Upper lobe of left lung (tissue), 6 donors: ENCODE measurements around the gene NR1H2. TPM values are rescaled to one million over a fixed set of nuclear protein-coding genes. Genes with fewer than 3 reads are reported as not detected.

Source experiments
- ATAC-seq, 2 donors: fragments of 200-7000 bp; cut with Tn5 transposase; one replicate each; pipeline ENCODE4 v1.9.1; 2022; ENCODE audit warnings: mild to moderate bottlenecking in 2 of 2, moderate library complexity in 2 of 2; ENCODE audit not compliant: low FRiP score in 2 of 2
- DNase-seq, 2 donors: peaks; one replicate each; pipeline ENCODE4 v3.0.0-alpha.2; 2019 to 2020
- H3K27ac ChIP-seq, 4 donors: fragments of 200-600 bp; sonication (generic); one replicate each; pipeline ENCODE4 v1.5.1; 2016 to 2019
- H3K27me3 ChIP-seq, 4 donors: fragments of 200-600 bp; sonication (generic); one replicate each; pipeline ENCODE4 v1.5.1; 2017 to 2019
- H3K36me3 ChIP-seq, 4 donors: fragments of 200-600 bp; sonication (generic); one replicate each; pipeline ENCODE4 v1.5.1; 2016 to 2019
- H3K4me1 ChIP-seq, 4 donors: fragments of 200-600 bp; sonication (generic); one replicate each; pipeline ENCODE4 v1.5.1; 2018 to 2019
- H3K4me3 ChIP-seq, 4 donors: fragments of 200-600 bp; sonication (generic); one replicate each; pipeline ENCODE4 v1.5.1; 2017 to 2019; ENCODE audit warnings: mild to moderate bottlenecking in 2 of 4, moderate library complexity in 1 of 4
- H3K9me3 ChIP-seq, 4 donors: fragments of 200-600 bp; sonication (generic); one replicate each; pipeline ENCODE4 v1.5.1; 2018 to 2019
- CTCF ChIP-seq, 6 experiments: fragments of 450-650 bp in 4 of 6; fragments of 200-600 bp in 2 of 6; sonication (generic) in 2 of 6; IDR thresholded peaks; one replicate each; pipeline ENCODE4 v1.5.1; 2016 to 2019; ENCODE audit warnings: antibody characterized with exemption in 6 of 6
- EP300 ChIP-seq, 4 donors: sonication (generic); formaldehyde crosslinking; IDR thresholded peaks; one replicate each; pipeline ENCODE4 v1.5.1; 2017; ENCODE audit warnings: antibody characterized with exemption in 4 of 4, control low read depth in 2 of 4
- POLR2A ChIP-seq, 4 donors: fragments of 450-650 bp; IDR thresholded peaks; one replicate each; pipeline ENCODE4 v1.5.1; 2016 to 2017; ENCODE audit warnings: antibody characterized with exemption in 4 of 4, mild to moderate bottlenecking in 2 of 4
- POLR2AphosphoS5 ChIP-seq, 2 donors: sonication (generic); formaldehyde crosslinking; IDR thresholded peaks; one replicate each; pipeline ENCODE4 v1.5.1; 2017; ENCODE audit warnings: antibody characterized with exemption in 2 of 2
- WGBS, 2 donors: methylation state at CpG; one replicate each; pipeline ENCODE4 v1.1.5; 2017 to 2018; 5-methylcytosine and 5-hydroxymethylcytosine counted together
- total RNA-seq, 6 donors: library from RNA; depleted of rRNA in 4 of 6; stranded (reverse); fragments of >200 nt in 4 of 6; gene quantifications; one replicate each; pipeline versions ENCODE4 v1.1.0 to v1.2.1, GENCODE V29; 2016 to 2021
- donor health status: DM: no; HTN: no; CAD: no; lungs with moderate emphysema.
- donor health status: DM: no; HTN: yes; CAD: no; lungs with severe emphysema.

NR1H2 gene
- total RNA-seq, 6 donors from 2014 or later, result 98.3 to 170 (median 123) TPM

GRCh38 chr19:50361290-50362029, 14.8 kb upstream of the NR1H2 start:
- peaks cover 0 to 10% (median 3%) of the 10 kb centered on the region in 4 donors for H3K36me3 ChIP-seq
- H3K27me3 ChIP-seq, result no peaks in the 10 kb centered on the region
- TF ChIP-seq POLR2A (IDR thresholded peaks at IDR 0.05) (peak in 1 of 4 donors; percentile 53), CTCF (IDR thresholded peaks at IDR 0.05) (no peak)
- ATAC-seq (peak in 1 of 2 donors; percentile 27), DNase-seq (peak in 1 of 2 donors; percentile 79)
- WGBS, 2 donors, result 77 to 80% methylated on average over 7 of the region's 7 CpGs
- peak overlapping the region; percentile 64 to 84 (median 79) for H3K27ac ChIP-seq
- peaks cover 5 to 33% (median 14%) of the 10 kb centered on the region in 4 donors for H3K4me1 ChIP-seq
- no peaks in the 10 kb centered on the region for H3K9me3 ChIP-seq
- H3K4me3 ChIP-seq, result peak overlapping the region in 3 of 4 donors; percentile 45 to 57 (median 49)

DNA sequence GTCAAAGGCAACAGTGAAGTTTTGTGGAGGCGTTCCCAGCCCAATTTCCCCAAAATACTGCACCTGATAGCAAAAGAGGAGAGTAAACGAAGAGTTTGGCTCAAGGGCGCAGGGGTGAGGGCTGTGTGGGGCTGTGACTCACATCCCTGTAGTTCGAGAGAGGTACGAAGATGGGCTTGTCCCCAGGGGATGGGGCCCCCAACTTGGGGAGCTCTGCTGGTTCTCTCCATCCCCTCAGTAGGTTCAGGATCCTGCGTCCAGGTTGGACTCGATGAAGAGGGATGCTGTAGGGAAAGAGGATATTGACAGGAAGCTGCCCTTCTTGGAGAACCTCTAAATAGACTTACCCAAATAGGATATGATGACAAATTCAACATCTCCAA, 14.2 kb upstream of the NR1H2 start:
- 65 to 78% methylated on average over 7 of the region's 7 CpGs for WGBS, 2 donors
- Histone ChIP-seq H3K4me3 (peak overlapping the region in 3 of 4 donors; percentile 45 to 57 (median 49)), H3K9me3 (no peaks in the 10 kb centered on the region), H3K27me3 (no peaks in the 10 kb centered on the region), H3K36me3 (peaks cover 0 to 10% (median 3%) of the 10 kb centered on the region in 4 donors), H3K4me1 (peaks cover 5 to 31% (median 16%) of the 10 kb centered on the region in 4 donors), H3K27ac (peak overlapping the region; percentile 64 to 84 (median 79))
- DNase-seq (no peak), ATAC-seq (no peak)
- TF ChIP-seq POLR2A (IDR thresholded peaks at IDR 0.05) (no peak), POLR2AphosphoS5 (IDR thresholded peaks at IDR 0.05) (no peak), EP300 (IDR thresholded peaks at IDR 0.05) (no peak), CTCF (IDR thresholded peaks at IDR 0.05) (no peak)

DNA sequence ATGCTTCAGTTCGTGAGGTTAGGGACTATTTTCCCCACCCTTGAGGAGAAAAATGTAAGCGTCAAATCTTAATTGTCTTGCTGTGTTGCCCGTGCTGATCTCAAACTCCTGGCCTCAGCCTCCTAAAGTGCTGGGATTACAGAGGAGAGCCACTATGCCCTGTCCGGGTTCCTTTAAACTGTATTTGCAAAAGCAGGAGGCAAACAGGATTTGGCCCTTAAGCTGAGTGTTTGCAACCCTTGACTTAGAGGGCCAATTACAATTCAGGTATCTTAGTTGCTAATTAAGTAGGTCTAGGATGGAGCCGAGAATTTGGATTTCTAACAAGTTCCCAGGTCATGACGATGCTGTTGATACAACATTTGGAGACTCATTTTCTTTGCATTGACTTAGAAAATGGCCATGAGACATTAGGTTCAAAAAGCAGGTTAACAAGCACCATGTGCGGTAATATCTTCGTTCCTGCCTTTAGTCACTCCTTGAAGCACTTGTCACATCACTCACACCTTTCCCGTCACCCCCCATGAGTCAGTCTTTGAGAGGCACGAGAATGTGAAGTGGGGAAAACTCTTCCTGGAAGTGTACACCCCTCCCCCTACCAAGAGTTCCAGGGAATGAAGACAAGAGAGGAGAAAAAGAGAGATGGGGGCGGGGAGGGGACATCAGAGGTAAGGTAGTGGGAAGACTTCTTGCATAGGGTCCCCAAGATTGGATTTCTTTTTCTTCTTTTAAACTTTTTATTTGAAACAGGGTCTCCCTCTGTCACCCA, 13.4 kb upstream of the NR1H2 start:
- peak in 1 of 2 donors; percentile 72 for DNase-seq

More for the DNA sequence above, 13.4 kb upstream of the NR1H2 start:
- 45 to 48% methylated on average over 11 of the region's 11 CpGs for WGBS, 2 donors
- Histone ChIP-seq H3K27me3 (no peaks in the 10 kb centered on the region), H3K4me3 (peak overlapping the region in 3 of 4 donors; percentile 45 to 57 (median 49)), H3K27ac (peak overlapping the region; percentile 75 to 86 (median 84)), H3K36me3 (peaks cover 0 to 10% (median 3%) of the 10 kb centered on the region in 4 donors), H3K4me1 (peaks cover 1 to 32% (median 14%) of the 10 kb centered on the region in 4 donors), H3K9me3 (no peaks in the 10 kb centered on the region)
- ATAC-seq, result peak; percentile 30 to 63
- no peak for TF ChIP-seq CTCF (IDR thresholded peaks at IDR 0.05)
- peak; percentile 79 to 91 for TF ChIP-seq POLR2AphosphoS5 (IDR thresholded peaks at IDR 0.05)
- peak in 2 of 4 donors; percentile 16 to 55 for TF ChIP-seq POLR2A (IDR thresholded peaks at IDR 0.05)
- TF ChIP-seq EP300 (IDR thresholded peaks at IDR 0.05), result peak; percentile 84 to 99 (median 94)
